GM19025 (cell line): Measurements from ENCODE around the gene CACNA2D1.

Experiments
- ATAC-seq: cut with Tn5 transposase; IDR thresholded peaks from one replicate; pipeline ENCODE4 v1.9.1; 2021; ENCODE audit warnings: mild to moderate bottlenecking, low read depth, moderate library complexity; ENCODE audit not compliant: unreplicated experiment

CACNA2D1 gene

DNA sequence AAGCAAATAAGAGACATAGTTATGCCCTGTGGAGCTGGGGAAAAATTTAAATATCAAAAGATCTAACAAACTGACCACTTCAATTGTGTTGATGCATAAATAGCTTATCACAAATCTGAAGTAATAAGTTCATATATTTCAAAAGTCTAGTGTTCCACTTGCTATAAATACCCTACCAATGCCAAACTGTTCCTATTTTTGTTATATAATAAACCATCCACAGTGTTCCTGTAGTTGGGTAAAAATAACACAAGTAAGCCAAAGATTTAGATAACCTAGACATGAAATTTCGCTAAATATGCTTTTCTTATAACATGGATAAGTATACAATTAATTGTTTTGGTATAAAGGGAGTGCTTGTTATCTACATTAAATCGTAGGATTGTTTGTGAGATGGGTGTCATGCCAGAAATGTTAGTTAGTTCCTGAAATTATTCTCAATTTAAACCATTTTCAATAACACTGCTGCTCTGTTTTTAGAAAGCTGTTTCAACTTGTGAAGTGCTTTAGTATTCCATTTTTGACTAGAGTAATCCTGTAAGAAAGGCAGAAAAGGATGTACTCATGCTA lies 85.5 kb downstream of the CACNA2D1 start:
- ATAC-seq, result no peak

DNA sequence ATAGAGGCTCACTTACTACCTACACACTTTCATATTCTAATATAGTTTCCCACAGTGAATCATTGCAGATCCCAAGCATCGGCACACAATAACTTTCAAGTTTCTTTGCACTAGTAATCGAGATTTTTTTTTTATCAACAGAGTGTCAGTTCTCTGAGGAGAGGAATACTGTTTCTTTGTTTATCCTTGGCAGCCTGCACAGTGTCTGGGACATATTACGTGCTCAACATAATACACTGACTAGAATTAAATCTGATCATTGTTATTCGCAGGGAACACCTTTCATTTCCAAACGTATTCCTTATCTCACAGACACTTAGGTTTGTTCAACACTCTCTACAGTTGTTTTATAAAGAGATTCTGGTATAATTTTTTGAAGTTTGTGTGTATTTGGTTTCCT lies 95.3 kb downstream of the CACNA2D1 start:
- ATAC-seq, result no peak

GRCh38 chr7:82347808-82348207 lies 95.8 kb downstream of the CACNA2D1 start:
- no peak for ATAC-seq

GRCh38 chr7:82345886-82346285 lies 97.7 kb downstream of the CACNA2D1 start:
- ATAC-seq, result no peak

- no peak for ATAC-seq
Measured at GRCh38 chr7:82343716-82344115, 99.9 kb downstream of the CACNA2D1 start.

DNA sequence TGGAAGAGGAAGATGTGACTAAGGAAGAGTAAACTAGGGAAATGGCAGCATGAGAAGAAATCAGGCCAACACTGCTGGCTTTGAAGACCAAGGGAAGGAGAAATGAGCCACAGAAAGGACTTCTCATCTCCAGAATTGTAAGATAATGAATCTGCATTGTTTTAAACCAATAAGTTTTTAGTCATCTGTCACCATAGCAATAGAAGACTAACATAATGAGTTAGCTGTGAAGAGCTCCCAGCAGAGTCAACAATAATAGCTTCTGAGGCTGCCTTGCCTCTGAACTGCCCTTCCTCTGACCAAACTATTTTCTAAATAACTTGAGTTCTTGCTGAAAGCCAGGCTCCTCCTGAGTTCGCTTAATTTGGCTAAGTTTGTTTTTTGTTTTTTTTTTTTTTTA lies 103.6 kb downstream of the CACNA2D1 start:
- no peak for ATAC-seq

GRCh38 chr7:82335927-82336326 lies 107.7 kb downstream of the CACNA2D1 start:
- no peak for ATAC-seq

DNA sequence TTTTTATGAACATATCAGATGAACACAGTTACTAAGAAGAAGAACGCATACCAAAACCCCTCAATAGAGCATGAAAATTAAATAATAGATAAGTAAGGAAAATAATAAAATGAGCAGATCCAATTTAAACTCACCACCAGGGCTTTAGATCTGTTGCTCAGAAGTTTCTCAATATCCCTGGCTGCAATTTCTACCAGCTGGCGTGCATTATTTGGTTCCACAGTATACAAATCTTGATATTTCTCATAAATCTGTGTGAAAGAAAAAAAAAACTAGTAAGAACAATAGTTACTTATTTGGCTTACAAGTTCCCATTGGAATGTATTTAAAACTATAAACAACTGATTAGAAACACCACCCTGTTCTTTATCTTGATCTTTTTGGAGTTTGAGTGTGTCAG lies 108.6 kb downstream of the CACNA2D1 start:
- no peak for ATAC-seq

GRCh38 chr7:82331234-82331633 lies 112.3 kb downstream of the CACNA2D1 start:
- ATAC-seq, result no peak

GRCh38 chr7:82330706-82331215 lies 112.8 kb downstream of the CACNA2D1 start:
- no peak for ATAC-seq

- no peak for ATAC-seq
Measured at GRCh38 chr7:82327898-82328297, 115.7 kb downstream of the CACNA2D1 start.

GRCh38 chr7:82325416-82325815 lies 118.2 kb downstream of the CACNA2D1 start:
- no peak for ATAC-seq

GRCh38 chr7:82323806-82324205 lies 119.8 kb downstream of the CACNA2D1 start:
- ATAC-seq, result no peak

DNA sequence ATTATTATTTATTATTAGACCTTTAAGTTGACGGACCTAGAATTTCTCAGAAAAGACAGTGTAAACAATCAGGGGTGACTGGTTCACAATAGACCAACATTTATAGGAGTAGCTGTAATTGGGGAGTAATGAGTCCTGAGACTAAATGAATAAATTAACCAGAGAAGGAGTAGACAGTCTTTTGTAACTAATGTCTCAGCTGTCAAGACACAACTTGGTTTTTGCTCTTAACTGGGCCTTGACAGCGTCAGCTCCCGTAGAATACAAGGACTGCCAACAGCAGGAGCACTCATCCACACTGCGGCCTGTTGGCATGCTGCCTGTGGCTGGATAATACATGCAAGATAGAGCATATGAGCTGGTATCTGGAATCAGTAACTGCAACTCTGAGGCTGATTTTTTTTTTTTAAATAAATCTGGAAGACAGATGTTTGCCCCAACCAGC lies 123.9 kb downstream of the CACNA2D1 start:
- ATAC-seq, result no peak

- ATAC-seq, result no peak
Measured at GRCh38 chr7:82318786-82319185, 124.8 kb downstream of the CACNA2D1 start.

DNA sequence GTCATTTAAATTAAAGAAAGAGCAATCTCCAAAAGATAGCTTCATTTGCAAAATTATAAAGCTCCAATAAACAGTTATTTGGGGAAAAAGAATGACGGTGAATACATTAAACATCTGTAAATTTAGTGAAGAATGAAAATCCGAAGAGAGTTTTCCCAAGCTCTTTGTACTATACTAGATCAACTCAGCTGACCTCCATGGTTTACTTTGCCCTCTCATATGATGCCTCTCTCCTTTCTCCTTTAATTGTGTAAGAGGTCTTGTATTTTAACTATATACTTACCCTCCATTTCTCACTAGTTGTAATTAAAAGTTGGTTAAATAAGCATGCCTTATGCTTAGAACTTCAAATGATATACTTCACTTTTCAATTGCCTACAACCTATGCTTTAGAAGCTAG lies 125.8 kb downstream of the CACNA2D1 start:
- ATAC-seq, result no peak

GRCh38 chr7:82317257-82317721 lies 126.3 kb downstream of the CACNA2D1 start:
- no peak for ATAC-seq

- ATAC-seq, result no peak
Measured at GRCh38 chr7:82313269-82313668, 130.3 kb downstream of the CACNA2D1 start.

DNA sequence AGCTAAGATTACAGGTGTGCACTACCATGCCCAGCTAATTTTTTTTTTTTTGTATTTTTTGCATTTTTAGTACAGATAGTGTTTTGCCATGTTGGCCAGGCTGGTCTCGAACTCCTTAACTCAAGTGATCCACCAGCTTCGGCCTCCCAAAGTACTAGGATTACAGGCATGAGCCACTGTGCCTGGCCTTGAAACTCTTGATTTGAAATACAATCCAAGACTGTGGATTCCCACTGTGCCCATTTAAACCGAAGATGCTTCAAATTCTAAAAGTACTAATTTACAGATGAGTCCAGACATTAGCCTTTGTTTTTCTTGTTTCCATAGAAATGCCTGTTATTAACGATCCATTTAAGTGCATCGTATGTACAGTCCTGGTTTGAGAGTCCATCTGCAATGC lies 130.9 kb downstream of the CACNA2D1 start:
- no peak for ATAC-seq

DNA sequence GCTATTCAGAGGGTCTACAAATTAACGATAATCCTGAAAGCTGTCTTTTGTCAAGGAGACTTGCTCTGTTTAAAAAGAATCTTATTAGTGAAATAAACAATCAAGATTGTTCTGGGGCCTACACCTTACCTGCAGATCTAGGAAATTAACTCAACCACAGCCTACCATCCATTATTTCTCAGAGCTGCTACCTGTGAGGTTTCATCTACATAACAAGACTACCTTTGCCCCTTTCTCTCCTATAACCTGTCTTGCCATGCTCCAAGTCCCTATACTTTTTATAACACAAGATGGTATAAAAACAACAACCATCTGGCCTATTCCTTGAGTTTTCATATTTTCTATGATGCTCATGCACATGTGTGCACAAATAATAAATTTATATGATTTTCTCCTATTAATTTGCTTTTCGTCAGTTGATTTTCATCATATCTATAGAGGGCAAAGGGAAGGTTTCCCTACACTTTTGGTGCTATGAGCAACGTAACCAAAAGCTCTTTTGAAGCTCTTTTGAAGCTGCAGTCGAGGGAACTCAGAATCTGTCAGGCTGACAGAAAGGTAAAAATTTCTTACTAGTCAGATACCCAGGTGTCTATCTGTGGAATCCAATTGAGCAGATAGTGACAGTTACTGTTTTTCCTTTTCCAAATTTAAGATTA lies 138.1 kb downstream of the CACNA2D1 start:
- no peak for ATAC-seq

GRCh38 chr7:82294865-82295264 lies 148.7 kb downstream of the CACNA2D1 start:
- ATAC-seq, result no peak

GRCh38 chr7:82294382-82294784 lies 149.2 kb downstream of the CACNA2D1 start:
- no peak for ATAC-seq
